Panc1 (cell line): Measurements from ENCODE around the gene CEL. TPM values are rescaled to one million over a fixed set of nuclear protein-coding genes. Genes with fewer than 3 reads are reported as not detected.

ENCODE experiments used
- ATAC-seq: fragments of 200-7000 bp; cut with Tn5 transposase; 2 replicates; pipeline ENCODE4 v1.9.1; 2020; ENCODE audit warnings: mild to moderate bottlenecking, moderate library complexity
- BruUV-seq: library from RNA; stranded (reverse); fragments of 400-500 nt; replicated peaks from 2 replicates; lab custom pipeline; 2021; lab: Mats Ljungman, UMichigan
- CTCF ChIA-PET: fragments of 300-600 bp; sonication (Branson Sonifier 250); formaldehyde crosslinking; loops from one replicate; lab custom pipeline; 2022; ENCODE audit warnings: antibody characterized with exemption; lab: Charles Lee
- POLR2A ChIA-PET: fragments of 300-600 bp; sonication (Branson Sonifier 250); formaldehyde crosslinking; loops from one replicate; lab custom pipeline; 2022; ENCODE audit warnings: antibody characterized with exemption; lab: Charles Lee
- DNase-seq: peaks from one replicate; pipeline ENCODE4 v3.0.0-alpha.2; 2010; ENCODE audit warnings: low read depth, low spot score
- H3K27ac ChIP-seq: 2 replicates; pipeline ENCODE4 v1.5.1; 2011; ENCODE audit warnings: mild to moderate bottlenecking, low read length, inconsistent platforms
- H3K27me3 ChIP-seq: fragments of 200-500 bp; sonication (Bioruptor generic); 2 replicates; pipeline ENCODE4 v1.6.0; 2014; ENCODE audit warnings: low read length, inconsistent platforms; ENCODE audit not compliant: control insufficient read depth, insufficient read depth
- H3K36me3 ChIP-seq: fragments of 200-500 bp; sonication (Bioruptor generic); 2 replicates; pipeline ENCODE4 v1.5.1; 2014; ENCODE audit warnings: inconsistent platforms, mild to moderate bottlenecking, low read length, moderate library complexity; ENCODE audit not compliant: control insufficient read depth, insufficient read depth
- H3K4me1 ChIP-seq: 2 replicates; pipeline ENCODE4 v1.5.1; 2011; ENCODE audit warnings: inconsistent platforms, mild to moderate bottlenecking, low read length, moderate library complexity; ENCODE audit not compliant: control insufficient read depth, insufficient read depth
- H3K4me3 ChIP-seq, 2 experiments: 2 replicates each; pipeline ENCODE4 v1.5.1; 2011 to 2012; ENCODE audit warnings: low read depth in 2 of 2, low read length in 2 of 2, mild to moderate bottlenecking in 2 of 2, inconsistent platforms in 1 of 2, moderate library complexity in 1 of 2
- H3K9me3 ChIP-seq: fragments of 200-500 bp; sonication (Bioruptor generic); 2 replicates; pipeline ENCODE4 v1.5.1; 2014; ENCODE audit warnings: low read depth, mild to moderate bottlenecking, inconsistent platforms, low read length, moderate library complexity; ENCODE audit not compliant: control insufficient read depth, insufficient read depth
- CTCF ChIP-seq: fragments of 450-650 bp; IDR thresholded peaks from 2 replicates; pipeline ENCODE4 v1.5.1; 2017; ENCODE audit warnings: mild to moderate bottlenecking
- POLR2AphosphoS5 ChIP-seq: IDR thresholded peaks from 2 replicates; pipeline ENCODE4 v1.6.1; 2012; ENCODE audit warnings: mild to moderate bottlenecking, low read depth, low read length, moderate library complexity
- REST ChIP-seq, 2 experiments: IDR thresholded peaks; 2 replicates each; pipeline ENCODE4 v1.6.1; 2011 to 2012; ENCODE audit warnings: low read depth in 2 of 2, control low read depth in 1 of 2, low read length in 1 of 2, mild to moderate bottlenecking in 1 of 2, moderate library complexity in 1 of 2; ENCODE audit not compliant: insufficient read depth in 1 of 2
- SIN3A ChIP-seq: IDR thresholded peaks from 2 replicates; pipeline ENCODE4 v1.6.1; 2012; ENCODE audit warnings: low read depth, mild to moderate bottlenecking, low read length, moderate library complexity, borderline replicate concordance; ENCODE audit not compliant: insufficient read depth
- TCF7L2 ChIP-seq: IDR thresholded peaks from 2 replicates; pipeline ENCODE4 v1.6.1; 2011; ENCODE audit warnings: mild to moderate bottlenecking, low read depth, low read length, inconsistent platforms
- in situ Hi-C: cut with HindIII; loops from 2 replicates; pipeline ENCODE4 v1.10.0; 2016; ENCODE audit warnings: low sequenced_read_pairs, low pct_unique_long_range_greater_than_20kb
- intact Hi-C: fragments of 100-400 bp; cut with micrococcal nuclease; formaldehyde crosslinking; loops from one replicate; pipeline ENCODE4 v1.10.0; 2022; ENCODE audit not compliant: unreplicated experiment
- total RNA-seq: library from RNA; stranded (reverse); gene quantifications from one replicate; pipeline ENCODE4 v1.2.1, GENCODE V29; 2021; ENCODE audit not compliant: unreplicated experiment

Gene CEL
- total RNA-seq, 1 experiment from 2014 or later, result 4.3 TPM

- in situ Hi-C loops, result no loop called here
- TF ChIP-seq TCF7L2, result no peak
- TF ChIP-seq POLR2AphosphoS5, result no peak
- TF ChIP-seq REST (IDR thresholded peaks at IDR 0.05; ENCODE audit: insufficient read depth in 1 of 2, low read depth in 2 of 2, low read length in 1 of 2), result no peak
- TF ChIP-seq SIN3A, result no peak
- no peak for TF ChIP-seq CTCF
- H3K4me3 ChIP-seq, result no peak overlapping the region
- BruUV-seq, result no TSS peak
- H3K4me1 ChIP-seq, result no peaks in the 10 kb centered on the region
- POLR2A ChIA-PET, result no interaction called here
- H3K9me3 ChIP-seq, result no peaks in the 10 kb centered on the region
- no peak overlapping the region for H3K27ac ChIP-seq
- intact Hi-C loops, result no loop called here
- H3K36me3 ChIP-seq, result no peaks in the 10 kb centered on the region; the same call in 1 of the 2 replicates
- no peaks in the 10 kb centered on the region for H3K27me3 ChIP-seq
- CTCF ChIA-PET, result no interaction called here
- ATAC-seq (no peak), DNase-seq (no peak)
Measured at GRCh38 chr9:133057006-133057405, 4.8 kb upstream of the CEL start.

- Histone ChIP-seq H3K27ac (no peak overlapping the region), H3K9me3 (no peaks in the 10 kb centered on the region), H3K4me3 (no peak overlapping the region), H3K27me3 (no peaks in the 10 kb centered on the region), H3K36me3 (no peaks in the 10 kb centered on the region; the same call in 1 of the 2 replicates), H3K4me1 (no peaks in the 10 kb centered on the region)
- BruUV-seq, result no TSS peak
- ATAC-seq (no peak), DNase-seq (no peak)
- intact Hi-C loops (no loop called here), in situ Hi-C loops (no loop called here)
- TF ChIP-seq REST (IDR thresholded peaks at IDR 0.05; ENCODE audit: insufficient read depth in 1 of 2, low read depth in 2 of 2, low read length in 1 of 2) (no peak), CTCF (no peak), POLR2AphosphoS5 (no peak), SIN3A (no peak), TCF7L2 (no peak)
- ChIA-PET CTCF (no interaction called here), POLR2A (no interaction called here)
Measured at GRCh38 chr9:133057553-133057952, 4.2 kb upstream of the CEL start.
